ENCODE results near the gene TTC33. TPM values are rescaled to one million over a fixed set of nuclear protein-coding genes. Genes with fewer than 3 reads are reported as not detected.
A peak's percentile ranks its signal among the peaks of the same experiment; 100 is the strongest.
"Not testable (repeated sequence)": the region's sequence is repeated elsewhere in the genome, so short reads cannot be mapped to it uniquely, and the experiment has no call there.

TTC33 gene
- total and polyA plus RNA-seq, 2 experiments from 2014 or later = 8.0 to 9.0 TPM

GRCh38 chr5:40792691-40793090, 36.9 kb upstream of the TTC33 start:
- peaks cover 95% of the 10 kb centered on the region for H3K79me2 ChIP-seq (ENCODE audit: insufficient read depth)
- H3K36me3 ChIP-seq (ENCODE audit: low read depth); H3K27ac ChIP-seq; H3K4me2 ChIP-seq (ENCODE audit: unreplicated experiment); H3K9ac ChIP-seq; H3K4me3 ChIP-seq; H2AFZ ChIP-seq; in situ Hi-C loops (cut with MboI); DNase-seq; H3K27me3 ChIP-seq (replicated peaks; ENCODE audit: insufficient read depth); H3K9me3 ChIP-seq (ENCODE audit: low read depth); H3K9me2 ChIP-seq (ENCODE audit: insufficient read depth): not testable (repeated sequence)
- H3F3A ChIP-seq (ENCODE audit: insufficient read depth) = peaks cover 38% of the 10 kb centered on the region
- H3K4me1 ChIP-seq (ENCODE audit: insufficient read depth) = peaks cover 33% of the 10 kb centered on the region
- peaks cover 15% of the 10 kb centered on the region for H4K20me1 ChIP-seq (ENCODE audit: insufficient read depth)
- 94% methylated on average over 10 of the region's 10 CpGs for WGBS, 2 experiments (ENCODE audit: low coverage in 1 of 2, low lambda C conversion rate in 2 of 2, missing lambda C conversion rate in 2 of 2)

GRCh38 chr5:40791715-40792139, 36.0 kb upstream of the TTC33 start:
- no peaks in the 10 kb centered on the region for H3K9me3 ChIP-seq (ENCODE audit: low read depth)
- H4K20me1 ChIP-seq (ENCODE audit: insufficient read depth) = peaks cover 15% of the 10 kb centered on the region
- peak overlapping the region; percentile 61 for H3K27ac ChIP-seq
- 0 out of 2 replicates have a peak overlapping the region, but pooled peaks have one; percentile 38 for H3K9ac ChIP-seq
- H3K36me3 ChIP-seq (ENCODE audit: low read depth) = peaks cover 9% of the 10 kb centered on the region; the same call in 1 of the 2 replicates
- TF ChIP-seq EZH2 (IDR thresholded peaks at IDR 0.05; ENCODE audit: insufficient read depth, poor library complexity, severe bottlenecking) (no peak), EZH2phosphoT487 (IDR thresholded peaks at IDR 0.05; ENCODE audit: insufficient read depth, low read depth) (no peak)
- H2AFZ ChIP-seq = no peak overlapping the region
- H3K79me2 ChIP-seq (ENCODE audit: insufficient read depth) = peaks cover 97% of the 10 kb centered on the region
- peak; percentile 64 for DNase-seq
- H3K4me3 ChIP-seq = peak overlapping the region; percentile 39
- WGBS, 2 experiments (ENCODE audit: low coverage in 1 of 2, low lambda C conversion rate in 2 of 2, missing lambda C conversion rate in 2 of 2) = 38 to 42% methylated on average over 3 of the region's 3 CpGs
- in situ Hi-C loops (cut with MboI) = no loop called here
- H3K4me2 ChIP-seq (ENCODE audit: unreplicated experiment) = peak overlapping the region; percentile 58
- H3K9me2 ChIP-seq (ENCODE audit: insufficient read depth) = no peaks in the 10 kb centered on the region
- peaks cover 30% of the 10 kb centered on the region for H3F3A ChIP-seq (ENCODE audit: insufficient read depth)
- no peaks in the 10 kb centered on the region for H3K27me3 ChIP-seq (replicated peaks; ENCODE audit: insufficient read depth)
- peaks cover 32% of the 10 kb centered on the region for H3K4me1 ChIP-seq (ENCODE audit: insufficient read depth)

- Histone ChIP-seq H3K9me3 (ENCODE audit: low read depth) (no peaks in the 10 kb centered on the region), H3K36me3 (ENCODE audit: low read depth) (peaks cover 9% of the 10 kb centered on the region; the same call in 1 of the 2 replicates), H2AFZ (no peak overlapping the region), H3K79me2 (ENCODE audit: insufficient read depth) (peaks cover 97% of the 10 kb centered on the region), H3K27ac (peak overlapping the region; percentile 61), H3K9ac (peak overlapping the region; percentile 38), H3K4me3 (peak overlapping the region; percentile 39), H3K4me1 (ENCODE audit: insufficient read depth) (peaks cover 25% of the 10 kb centered on the region), H3K9me2 (ENCODE audit: insufficient read depth) (no peaks in the 10 kb centered on the region), H3F3A (ENCODE audit: insufficient read depth) (peaks cover 23% of the 10 kb centered on the region), H3K27me3 (replicated peaks; ENCODE audit: insufficient read depth) (no peaks in the 10 kb centered on the region), H3K4me2 (ENCODE audit: unreplicated experiment) (peak overlapping the region; percentile 58), H4K20me1 (ENCODE audit: insufficient read depth) (peaks cover 15% of the 10 kb centered on the region)
- in situ Hi-C loops (cut with MboI) = no loop called here
- TF ChIP-seq EZH2 (IDR thresholded peaks at IDR 0.05; ENCODE audit: insufficient read depth, poor library complexity, severe bottlenecking) (no peak), EZH2phosphoT487 (IDR thresholded peaks at IDR 0.05; ENCODE audit: insufficient read depth, low read depth) (no peak)
- peak; percentile 68 for DNase-seq
- 40 to 44% methylated on average over 3 of the region's 3 CpGs for WGBS, 2 experiments (ENCODE audit: low coverage in 1 of 2, low lambda C conversion rate in 2 of 2, missing lambda C conversion rate in 2 of 2)
Observed at GRCh38 chr5:40790947-40791593, 35.3 kb upstream of the TTC33 start.

DNA sequence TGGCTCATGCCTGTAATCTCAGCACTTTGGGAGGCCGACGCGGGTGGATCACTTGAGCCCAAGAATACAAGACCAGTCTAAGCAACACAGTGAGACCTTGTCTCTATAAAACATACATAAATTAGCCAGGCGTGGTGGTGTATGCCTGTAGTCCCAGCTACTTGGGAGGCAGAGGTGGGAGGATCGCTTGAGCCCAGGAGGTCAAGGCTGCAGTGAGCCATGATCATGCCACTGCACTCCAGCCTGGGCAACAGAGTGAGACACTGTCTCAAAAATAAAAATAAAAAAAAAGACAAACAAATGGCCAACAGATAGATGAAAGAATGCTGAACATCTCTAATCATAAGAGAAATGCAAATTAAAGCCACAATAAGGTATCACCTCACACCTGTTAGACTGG, 33.2 kb upstream of the TTC33 start:
- H3K36me3 ChIP-seq (ENCODE audit: low read depth); H3K4me2 ChIP-seq (ENCODE audit: unreplicated experiment); H3K9me3 ChIP-seq (ENCODE audit: low read depth); H3K4me3 ChIP-seq; H2AFZ ChIP-seq; DNase-seq; in situ Hi-C loops (cut with MboI); H3K27me3 ChIP-seq (replicated peaks; ENCODE audit: insufficient read depth); H3K9ac ChIP-seq; H3K9me2 ChIP-seq (ENCODE audit: insufficient read depth); H3K27ac ChIP-seq: not testable (repeated sequence)
- Histone ChIP-seq H3F3A (ENCODE audit: insufficient read depth) (peaks cover 16% of the 10 kb centered on the region; the same call in 1 of the 2 replicates), H3K79me2 (ENCODE audit: insufficient read depth) (peaks cover 100% of the 10 kb centered on the region), H4K20me1 (ENCODE audit: insufficient read depth) (peaks cover 22% of the 10 kb centered on the region), H3K4me1 (ENCODE audit: insufficient read depth) (peaks cover 21% of the 10 kb centered on the region)
- whole genome bisulfite sequencing, 2 experiments (ENCODE audit: low coverage in 1 of 2, low lambda C conversion rate in 2 of 2, missing lambda C conversion rate in 2 of 2) = 95 to 98% methylated on average over 5 of the region's 5 CpGs

Measured in GM23248 (cell line).